Fibroblast of skin of left biceps (primary cell): Measurements from ENCODE around the gene CYP8B1.
A peak's percentile ranks its signal among the peaks of the same experiment; 100 is the strongest.
"Not testable (repeated sequence)": the region's sequence is repeated elsewhere in the genome, so short reads cannot be mapped to it uniquely, and the experiment has no call there.

Experiments used
- DNase-seq, 2 experiments: peaks; one replicate each; pipeline ENCODE4 v3.0.0-alpha.2; 2013; ENCODE audit warnings: low read depth in 2 of 2

Gene CYP8B1

GRCh38 chr3:42884324-42884723 is 8.6 kb upstream of the CYP8B1 start:
- no peak for DNase-seq

DNA sequence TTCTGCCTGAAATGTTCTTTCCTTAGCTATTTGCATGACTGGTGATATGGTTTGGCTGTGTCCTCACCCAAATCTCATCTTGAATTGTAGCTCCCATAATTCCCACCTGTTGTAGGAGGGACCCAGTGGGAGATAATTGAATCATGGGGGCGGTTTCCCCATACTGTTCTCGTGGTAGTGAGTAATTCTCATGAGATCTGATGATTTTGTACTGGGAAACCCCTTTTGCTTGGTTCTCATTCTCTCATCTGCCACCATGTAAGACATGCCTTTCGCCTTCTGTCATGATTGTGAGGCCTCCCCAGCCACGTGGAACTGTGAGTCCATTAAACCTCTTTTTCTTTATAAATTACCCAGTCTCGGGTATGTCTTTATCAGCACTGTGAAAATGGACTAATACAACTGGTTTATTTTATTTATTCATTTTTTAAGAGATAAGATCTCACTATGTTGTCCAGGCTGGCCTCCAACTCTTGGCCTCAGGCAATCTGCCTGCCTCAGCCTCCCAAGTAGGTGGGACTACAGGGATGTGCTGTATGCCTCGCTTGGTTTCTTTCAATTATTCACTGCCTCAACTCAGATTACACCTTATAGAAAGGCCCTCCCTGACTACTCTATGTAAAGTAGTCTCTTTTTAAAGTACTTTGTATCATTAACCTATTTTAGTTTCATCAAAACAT is 7.7 kb upstream of the CYP8B1 start:
- not testable (repeated sequence) for DNase-seq

- peak; percentile 47 to 51 for DNase-seq
Measured at GRCh38 chr3:42880601-42881451, 5.1 kb upstream of the CYP8B1 start.

- DNase-seq: no peak
Measured at GRCh38 chr3:42880183-42880582, 4.5 kb upstream of the CYP8B1 start.

GRCh38 chr3:42877881-42878280 is 2.2 kb upstream of the CYP8B1 start:
- no peak for DNase-seq

- no peak for DNase-seq
Measured at GRCh38 chr3:42876940-42877720, 1.5 kb upstream of the CYP8B1 start.

- DNase-seq: no peak
Measured at GRCh38 chr3:42876401-42876800, 722 bp upstream of the CYP8B1 start.

DNA sequence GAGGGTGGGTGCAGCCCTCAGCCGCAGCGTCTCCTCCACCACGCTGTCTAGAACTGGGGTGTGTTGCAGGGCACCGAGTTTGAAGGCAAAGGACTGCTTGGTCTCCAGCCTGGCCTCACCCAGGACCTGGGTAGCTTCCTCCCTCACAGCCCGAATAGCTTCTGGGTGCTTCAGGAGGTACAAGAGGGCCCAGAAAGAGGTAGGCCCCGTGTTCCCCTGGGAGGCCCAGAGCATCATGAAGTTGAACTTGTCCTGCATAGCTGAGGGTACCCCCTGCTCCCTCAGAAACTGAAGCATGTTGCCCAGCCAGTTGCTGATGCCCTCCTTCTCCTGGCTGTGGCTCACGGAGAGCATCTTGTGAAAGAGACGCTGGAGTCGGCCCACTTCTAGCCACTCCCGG is 930 bp downstream of the CYP8B1 start:
- DNase-seq: no peak

GRCh38 chr3:42873221-42873982 is 2.3 kb downstream of the CYP8B1 start:
- no peak for DNase-seq

- no peak for DNase-seq
Measured at GRCh38 chr3:42872718-42873117, 3.0 kb downstream of the CYP8B1 start.

- DNase-seq: no peak
Measured at GRCh38 chr3:42871592-42872196, 4.0 kb downstream of the CYP8B1 start.

DNA sequence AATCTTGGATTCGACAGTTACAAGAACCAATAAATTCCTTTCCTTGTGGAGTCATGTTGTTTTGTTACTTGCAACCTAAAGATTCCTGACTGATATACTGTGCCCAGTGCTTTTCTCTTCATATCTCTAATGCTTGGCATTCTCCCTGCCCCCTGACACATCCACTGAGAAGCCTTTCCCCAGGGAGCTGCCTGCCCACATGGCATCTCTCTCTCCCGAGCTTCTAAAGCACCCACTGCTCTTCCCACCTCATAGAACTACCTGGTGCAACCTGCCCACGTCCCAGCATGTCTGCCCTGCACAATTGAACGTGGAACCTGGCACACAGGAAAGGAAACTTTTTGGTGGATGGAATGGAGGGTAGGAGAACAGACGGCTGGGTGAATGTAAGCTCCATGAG is 6.8 kb downstream of the CYP8B1 start:
- DNase-seq: no peak

DNA sequence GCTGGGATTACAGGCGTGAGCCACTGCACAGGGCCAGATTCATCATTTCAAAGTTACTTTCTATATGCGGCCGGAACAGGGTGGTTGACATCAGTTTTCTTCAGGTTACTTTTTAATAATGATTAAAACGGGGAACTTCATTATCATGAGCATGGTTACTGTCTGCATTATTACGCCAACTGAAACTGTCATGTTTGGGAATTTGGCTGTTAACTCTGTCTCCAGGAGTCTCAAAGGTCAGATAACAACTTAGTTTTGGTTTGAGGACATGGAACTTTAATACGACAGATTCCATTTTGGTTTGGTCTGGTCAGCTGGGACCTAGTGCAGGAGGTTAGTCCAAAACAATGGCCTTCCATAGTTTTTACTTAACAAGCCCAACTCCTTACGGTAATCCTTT is 8.5 kb downstream of the CYP8B1 start:
- DNase-seq: no peak

DNA sequence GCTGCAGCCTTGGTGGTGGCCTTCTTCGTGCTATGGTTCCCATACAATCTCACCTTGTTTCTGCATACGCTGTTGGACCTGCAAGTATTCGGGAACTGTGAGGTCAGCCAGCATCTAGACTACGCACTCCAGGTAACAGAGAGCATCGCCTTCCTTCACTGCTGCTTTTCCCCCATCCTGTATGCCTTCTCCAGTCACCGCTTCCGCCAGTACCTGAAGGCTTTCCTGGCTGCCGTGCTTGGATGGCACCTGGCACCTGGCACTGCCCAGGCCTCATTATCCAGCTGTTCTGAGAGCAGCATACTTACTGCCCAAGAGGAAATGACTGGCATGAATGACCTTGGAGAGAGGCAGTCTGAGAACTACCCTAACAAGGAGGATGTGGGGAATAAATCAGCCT is 10.4 kb downstream of the CYP8B1 start:
- no peak for DNase-seq

DNA sequence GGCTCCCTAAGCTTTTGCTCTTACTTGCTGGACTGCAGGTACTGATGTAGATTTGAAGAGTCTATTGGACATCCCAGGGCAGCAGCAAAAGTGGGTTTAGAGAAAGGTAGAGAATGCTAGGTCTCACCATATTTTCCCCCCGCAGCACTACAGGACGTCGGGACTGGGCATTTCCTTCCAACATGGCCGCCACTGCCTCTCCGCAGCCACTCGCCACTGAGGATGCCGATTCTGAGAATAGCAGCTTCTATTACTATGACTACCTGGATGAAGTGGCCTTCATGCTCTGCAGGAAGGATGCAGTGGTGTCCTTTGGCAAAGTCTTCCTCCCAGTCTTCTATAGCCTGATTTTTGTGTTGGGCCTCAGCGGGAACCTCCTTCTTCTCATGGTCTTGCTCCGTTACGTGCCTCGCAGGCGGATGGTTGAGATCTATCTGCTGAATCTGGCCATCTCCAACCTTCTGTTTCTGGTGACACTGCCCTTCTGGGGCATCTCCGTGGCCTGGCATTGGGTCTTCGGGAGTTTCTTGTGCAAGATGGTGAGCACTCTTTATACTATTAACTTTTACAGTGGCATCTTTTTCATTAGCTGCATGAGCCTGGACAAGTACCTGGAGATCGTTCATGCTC is 11.2 kb downstream of the CYP8B1 start:
- DNase-seq: no peak

GRCh38 chr3:42856544-42856943 is 19.1 kb downstream of the CYP8B1 start:
- no peak for DNase-seq

DNA sequence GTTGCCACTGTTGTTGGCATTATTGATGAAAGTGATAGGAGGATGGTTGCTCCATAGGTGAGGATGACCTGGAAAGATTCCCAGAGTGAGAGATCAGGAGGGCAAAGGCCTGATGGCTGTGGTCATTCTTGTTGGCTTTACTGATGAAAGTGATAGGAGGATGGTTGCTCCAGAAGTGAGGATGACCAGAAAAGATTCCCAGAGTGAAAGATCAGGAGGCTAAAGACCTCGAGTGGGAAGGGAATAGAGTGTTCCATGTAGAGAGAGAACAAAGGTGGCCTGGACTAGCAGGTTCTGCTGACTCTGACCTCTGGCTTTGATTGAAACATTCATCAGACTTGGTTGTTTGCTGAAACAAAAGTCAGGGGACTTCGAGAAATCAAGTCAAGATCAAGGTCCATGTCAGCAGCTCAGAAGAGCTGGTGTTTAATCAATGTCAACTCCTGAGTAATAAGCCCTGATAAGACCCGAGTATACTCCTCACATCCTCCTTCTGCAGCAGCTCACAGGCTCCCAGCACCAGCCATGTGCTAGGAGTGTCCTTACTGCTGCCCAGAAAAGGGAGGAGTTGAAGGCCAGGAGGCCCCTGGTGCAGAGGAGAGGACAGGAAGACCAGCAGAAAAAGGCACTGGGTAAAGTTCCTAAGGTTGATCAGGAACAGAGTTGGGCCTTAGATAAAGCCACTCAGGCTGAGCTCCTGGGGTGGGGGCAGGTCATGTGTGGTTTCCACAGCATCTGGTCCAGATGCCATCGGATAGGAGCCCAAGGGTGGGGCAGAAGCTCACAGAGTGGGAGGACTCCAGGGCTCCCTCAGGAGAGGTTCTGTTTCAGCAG is 19.9 kb downstream of the CYP8B1 start:
- DNase-seq: no peak

DNA sequence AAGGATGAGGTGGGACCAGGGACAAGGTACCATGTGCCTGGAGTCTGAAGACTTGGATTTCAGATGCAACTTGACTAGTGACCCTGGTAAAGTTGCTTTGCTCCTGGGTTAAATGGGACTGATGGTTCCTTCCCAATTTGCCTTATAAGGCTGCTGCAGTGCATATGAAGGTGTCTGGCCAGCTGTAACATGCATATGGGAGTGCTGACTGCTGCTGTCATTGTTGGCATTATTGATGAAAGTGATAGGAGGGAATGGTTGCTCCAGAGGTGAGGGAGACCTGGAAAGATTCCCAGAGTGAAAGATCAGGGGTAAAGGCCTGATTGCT is 20.5 kb downstream of the CYP8B1 start:
- no peak for DNase-seq

- DNase-seq: no peak
Measured at GRCh38 chr3:42853739-42854302, 21.9 kb downstream of the CYP8B1 start.

DNA sequence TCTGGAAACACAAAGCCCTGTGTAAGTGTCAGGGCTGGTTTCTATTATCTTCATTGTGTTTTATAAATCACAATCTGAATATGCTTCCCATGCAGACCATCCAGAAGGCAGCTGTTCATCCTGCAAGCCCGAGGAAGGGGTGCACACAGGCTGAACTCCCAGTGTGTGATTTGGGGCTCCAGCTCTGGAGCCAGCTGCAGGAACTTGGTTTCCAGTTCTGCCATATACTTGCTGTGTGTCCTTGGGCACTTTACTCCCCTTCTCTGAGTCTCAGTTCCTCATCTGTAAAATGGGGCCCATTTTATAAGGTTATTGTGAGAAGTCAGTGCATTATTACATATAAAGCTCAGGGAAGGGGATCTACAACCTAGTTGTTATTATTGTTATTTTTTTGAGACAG is 22.6 kb downstream of the CYP8B1 start:
- no peak for DNase-seq
